ENCODE measurements around the gene TVP23A.

Gene TVP23A

DNA sequence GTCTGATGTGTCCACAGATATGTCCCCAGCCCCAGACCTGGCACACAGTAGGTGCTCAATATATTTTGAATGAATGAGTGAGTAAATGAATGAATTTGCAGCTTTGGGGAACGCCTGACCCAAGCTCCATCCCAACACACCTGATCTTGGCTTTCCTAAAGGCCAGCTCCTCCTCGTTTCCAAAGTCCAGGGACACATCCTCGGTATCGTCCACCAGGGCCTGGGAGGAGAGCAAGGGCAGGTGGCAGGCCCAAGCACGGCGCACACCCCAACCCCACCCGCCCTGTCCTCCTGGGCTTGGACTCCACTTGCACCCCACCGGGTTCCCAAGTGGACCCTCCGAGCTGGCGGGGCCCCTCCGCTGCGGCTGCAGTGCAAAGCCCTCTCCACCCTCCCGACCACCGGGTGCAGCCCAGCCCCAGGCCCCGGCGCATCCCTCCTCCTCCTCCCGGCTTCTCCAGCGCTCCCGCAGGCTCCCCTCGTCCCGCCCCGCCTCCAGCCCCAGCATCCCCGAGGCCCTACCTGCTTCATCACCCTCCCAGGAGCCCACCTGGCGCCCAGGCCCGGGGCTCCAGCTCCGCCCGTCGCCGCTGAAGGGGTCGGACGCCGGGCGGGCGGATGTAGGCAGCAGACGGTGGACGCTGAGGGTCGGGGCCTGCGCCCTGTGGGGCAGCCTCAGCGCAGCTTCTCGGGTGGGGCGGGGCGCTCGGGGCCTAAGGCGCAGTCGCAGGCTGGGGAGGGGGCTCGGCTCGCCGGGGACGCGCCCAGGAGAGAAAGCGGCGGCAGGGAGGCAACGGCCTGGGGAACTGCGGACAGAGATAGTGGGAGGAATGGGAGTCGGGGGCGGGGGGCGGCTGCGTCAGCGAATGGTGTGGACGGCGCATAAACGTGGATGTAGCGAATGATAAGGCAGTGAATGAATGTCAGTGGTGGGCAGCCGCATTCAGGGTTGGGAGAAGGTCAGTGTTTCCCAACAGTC is at the start of gene TVP23A:
Gene TVP23A, minus strand, starts transcription at position 832 of the 979 bp plus-strand sequence. Its CDS starts 301 bp downstream, at position 531.
- DNase-seq: no peak

DNA sequence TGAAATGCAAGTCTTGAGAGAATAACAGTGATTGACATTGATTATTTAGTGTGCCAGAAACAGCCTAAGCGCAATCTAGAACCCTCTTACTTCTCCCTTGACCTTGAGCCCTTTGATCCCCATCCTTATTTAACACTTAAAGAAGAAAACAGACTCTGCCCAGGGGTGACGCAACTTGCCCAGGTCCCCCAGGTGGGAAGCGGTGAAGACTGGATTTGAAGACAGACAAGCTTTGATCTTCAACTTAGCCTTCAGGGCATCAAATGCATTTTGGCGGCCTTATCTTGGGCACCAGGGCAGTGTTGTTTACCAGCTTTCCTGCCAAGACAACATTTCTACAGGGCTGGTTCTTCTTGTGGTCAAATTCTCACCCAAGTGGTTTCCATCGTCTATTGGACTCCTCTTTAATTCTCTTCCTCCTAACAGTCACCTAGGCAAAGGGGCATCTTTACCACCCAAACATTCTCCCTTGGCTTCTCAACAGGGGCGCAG is 49.6 kb upstream of the TVP23A start:
- DNase-seq: no peak

DNA sequence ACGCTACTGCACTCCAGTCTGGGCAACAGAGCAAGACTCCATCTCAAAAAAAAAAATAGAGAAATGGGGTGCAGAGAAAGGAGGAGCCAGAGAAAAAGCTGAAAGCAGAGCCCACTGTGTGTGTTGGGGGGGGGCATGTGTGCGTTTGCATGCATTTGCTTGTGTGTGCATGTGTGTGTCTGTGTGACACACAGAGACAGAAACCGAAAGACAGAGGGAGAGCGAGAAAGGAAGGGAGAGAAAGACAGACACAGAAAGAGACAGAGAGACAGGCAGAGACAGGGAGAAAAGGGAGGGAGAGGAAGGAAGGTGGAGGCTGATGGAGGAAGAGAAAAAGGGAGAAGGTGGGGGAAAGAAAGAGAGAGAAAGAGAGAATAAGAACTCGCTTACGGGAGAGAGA is 48.6 kb upstream of the TVP23A start:
- no peak for DNase-seq

DNA sequence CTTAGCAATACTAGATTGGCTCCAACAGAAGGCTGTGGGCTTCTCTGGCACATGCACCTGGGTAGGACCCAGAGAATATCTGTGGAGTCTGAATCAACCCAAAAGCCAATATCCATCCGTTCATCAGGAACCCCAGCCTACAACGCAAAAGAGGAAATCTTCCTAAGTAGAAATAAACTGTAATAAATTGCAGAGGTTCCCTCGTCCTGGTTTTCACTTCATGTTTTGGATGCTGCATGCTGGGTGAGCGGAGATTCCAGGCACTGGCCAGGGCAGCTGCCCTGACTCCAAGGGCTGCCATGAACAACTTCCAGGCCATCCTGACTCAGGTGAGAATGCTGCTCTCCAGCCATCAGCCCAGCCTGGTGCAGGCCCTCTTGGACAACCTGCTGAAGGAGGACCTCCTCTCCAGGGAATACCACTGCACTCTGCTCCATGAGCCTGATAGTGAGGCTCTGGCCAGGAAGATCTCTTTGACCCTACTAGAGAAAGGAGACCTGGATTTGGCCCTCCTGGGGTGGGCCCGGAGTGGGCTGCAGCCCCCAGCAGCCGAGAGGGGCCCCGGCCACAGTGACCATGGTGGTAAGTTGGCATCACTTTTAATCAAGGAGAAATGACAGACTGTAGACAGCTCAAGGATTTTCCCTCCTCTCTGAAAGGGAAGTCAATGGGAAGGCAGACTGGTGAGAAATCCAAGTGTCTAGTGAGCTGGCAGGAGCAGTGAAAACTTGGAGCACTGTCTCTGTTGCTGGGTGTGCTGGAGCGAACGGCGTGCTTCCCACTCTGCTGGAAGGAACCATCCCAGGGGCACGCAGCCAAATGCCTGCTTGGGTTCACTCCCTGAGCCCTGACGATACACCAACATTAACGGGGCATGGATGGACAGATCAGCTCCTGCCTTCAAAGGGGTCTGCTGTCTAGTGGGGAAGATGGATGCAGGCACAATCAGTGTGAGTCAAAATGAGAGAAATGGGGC is 47.7 kb upstream of the TVP23A start:
- DNase-seq: no peak

DNA sequence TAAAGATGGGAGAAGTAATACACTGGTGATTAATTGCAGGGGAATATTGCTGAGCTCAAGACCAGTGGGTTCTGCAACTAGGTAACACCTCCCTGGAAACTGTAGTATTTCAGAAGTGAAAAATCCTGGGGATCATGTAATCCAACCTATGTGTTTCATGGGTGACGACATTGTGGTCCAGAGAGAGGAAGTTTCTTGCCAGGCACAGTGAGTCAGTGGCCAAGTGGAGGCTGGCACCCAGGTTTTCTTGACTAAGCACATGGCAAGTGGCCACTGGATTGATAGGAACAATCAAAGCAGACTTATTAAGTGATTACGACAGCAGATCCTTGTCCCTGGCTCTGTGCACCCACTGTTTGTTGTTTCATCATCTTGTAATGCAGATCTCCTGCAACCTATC is 43.8 kb upstream of the TVP23A start:
- no peak for DNase-seq

DNA sequence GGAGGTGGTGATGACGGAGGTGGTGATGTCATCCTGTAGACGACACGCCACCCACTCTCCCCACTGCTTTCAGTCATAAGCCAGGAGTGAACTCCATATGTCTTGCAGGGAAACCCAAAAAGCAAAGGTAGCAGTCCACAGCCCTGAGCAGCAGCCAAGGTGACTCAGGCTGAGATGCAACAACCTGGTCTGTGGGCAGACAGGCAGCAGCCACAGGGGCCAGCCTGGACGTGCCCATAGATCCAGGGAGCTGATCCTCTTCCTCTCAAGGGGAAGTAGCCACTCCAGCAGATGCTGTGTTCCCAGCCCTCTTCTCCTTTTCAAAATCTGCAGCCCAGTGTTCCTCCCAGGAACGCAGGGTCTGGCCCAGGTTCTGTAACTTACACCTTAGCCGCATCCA is 41.1 kb upstream of the TVP23A start:
- no peak for DNase-seq

DNA sequence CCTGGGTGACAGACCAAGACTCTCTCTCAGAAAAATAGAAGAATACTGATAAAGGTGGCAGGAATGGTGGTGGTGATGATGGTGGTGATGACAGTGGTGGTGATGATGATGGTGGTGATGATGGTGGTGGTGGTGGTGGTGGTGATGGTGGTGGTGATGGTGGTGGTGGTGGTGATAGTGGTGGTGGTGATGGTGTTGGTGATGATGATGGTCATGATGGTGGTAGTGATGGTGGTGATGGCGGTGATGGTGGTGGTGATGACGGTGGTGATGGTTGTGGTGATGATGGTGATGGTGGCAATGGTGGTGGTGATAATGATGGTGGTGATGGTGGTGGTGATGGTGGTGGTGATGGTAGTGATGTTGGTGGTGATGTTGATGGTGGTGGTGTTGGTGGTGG is 40.4 kb upstream of the TVP23A start:
- no peak for DNase-seq

DNA sequence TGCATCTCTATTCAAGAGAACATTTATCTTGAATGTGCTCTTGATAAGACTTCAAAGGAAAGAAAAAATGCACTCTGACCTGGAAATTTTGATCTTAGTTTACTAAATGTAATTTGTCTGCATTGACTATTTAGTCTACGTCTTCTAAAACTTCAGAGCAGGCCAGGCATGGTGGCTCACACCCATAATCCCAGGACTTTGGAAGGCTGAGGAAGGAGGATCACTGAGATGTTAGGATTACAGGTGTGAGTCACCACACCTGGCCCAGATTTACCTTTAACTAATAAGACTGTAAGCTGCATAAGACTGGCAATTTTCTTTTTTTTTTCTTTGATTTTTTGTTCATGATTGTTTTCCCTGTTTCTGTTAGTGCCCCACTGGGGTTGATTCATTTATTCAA is 39.6 kb upstream of the TVP23A start:
- no peak for DNase-seq

DNA sequence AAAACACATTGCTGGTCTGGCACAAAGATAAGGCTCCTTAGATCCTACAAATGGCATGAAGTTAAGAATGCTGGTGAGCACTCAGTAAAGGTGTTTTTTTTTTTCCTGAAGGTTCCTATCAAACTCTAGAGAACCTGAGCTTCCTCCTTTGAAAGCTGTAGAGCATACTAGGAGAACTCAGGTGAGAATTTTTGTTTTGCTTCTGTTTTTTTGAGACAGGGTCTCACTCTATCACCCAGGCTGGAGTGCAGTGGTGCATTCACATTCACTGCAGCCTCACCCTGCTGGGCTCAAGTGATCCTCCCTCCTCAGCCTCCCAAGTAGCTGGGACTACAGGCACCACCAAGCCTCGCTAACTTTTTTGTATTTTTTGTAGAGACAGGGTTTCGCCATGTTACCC is 37.4 kb upstream of the TVP23A start:
- DNase-seq: no peak

DNA sequence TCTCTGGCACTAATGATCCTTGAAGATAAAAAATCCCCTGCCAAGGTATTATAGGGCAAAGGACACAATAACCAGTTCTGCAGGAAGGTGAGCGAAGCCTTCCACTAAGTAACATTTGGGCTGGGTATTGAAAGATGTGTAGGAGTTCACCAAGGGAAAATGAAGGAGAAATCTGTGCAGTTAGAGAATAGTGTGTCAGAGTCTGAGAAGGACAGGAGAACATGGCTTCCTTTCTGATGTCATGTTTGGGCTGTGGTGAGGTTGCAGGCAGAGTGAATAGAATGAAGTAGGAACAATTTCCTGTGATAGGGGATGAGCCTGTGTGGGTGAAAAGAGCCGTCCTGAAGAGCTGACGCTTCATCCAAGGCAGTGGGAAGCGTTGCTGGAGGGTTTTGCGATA is 34.4 kb upstream of the TVP23A start:
- no peak for DNase-seq

DNA sequence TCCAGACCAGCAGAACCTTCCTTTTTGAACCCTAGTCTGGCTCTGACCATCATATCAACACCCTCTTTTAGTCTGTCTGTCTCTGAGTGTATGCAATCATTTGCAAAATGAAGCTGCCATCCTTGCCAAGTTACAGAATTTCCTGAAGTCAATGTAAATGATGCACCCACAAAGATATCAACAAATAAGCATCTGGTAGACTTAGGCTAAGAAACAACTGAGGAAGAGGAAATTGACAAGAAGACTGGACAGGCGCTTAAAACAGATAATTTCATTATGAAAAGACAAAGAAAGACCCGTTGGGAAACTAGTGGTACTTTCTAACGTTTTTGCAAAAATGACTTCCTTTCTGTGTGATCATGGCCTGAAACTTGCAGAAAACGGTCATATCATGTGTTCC is 33.7 kb upstream of the TVP23A start:
- no peak for DNase-seq

DNA sequence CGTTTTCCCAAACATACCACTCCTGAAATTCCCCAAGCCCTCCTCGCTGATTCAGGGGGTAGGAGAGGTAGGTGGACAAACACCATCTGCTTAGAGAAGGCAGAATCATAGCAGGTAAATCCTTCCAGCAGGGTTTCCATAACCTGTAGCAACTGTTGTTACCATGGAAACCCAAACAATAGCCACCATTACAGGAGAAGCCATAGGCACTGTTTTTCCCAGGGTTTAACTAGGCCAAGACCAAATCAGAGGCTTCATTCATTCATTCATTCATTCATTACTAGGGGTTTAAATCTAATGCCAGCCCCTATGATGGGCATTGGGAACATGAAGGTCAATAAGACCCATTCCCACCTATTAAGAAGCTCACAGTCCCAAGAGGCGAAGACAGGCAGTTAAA is 32.9 kb upstream of the TVP23A start:
- DNase-seq: peak; percentile 51

DNA sequence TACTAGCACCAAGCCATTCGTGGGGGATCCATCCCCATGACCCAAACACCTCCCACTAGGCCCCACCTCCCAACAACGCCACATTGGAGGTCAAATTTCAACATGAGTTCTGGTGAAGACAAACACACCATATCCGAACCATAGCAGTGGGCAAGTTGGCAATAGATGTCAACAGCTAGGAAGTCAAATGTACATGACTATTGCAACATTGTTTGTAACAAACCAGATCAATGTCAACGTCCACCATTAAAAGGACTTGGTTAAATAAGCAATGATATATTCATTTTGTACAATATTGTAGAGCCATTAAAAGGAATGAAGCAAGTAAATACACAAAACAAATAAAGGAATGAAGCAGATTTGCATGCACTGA is 31.9 kb upstream of the TVP23A start:
- no peak for DNase-seq

DNA sequence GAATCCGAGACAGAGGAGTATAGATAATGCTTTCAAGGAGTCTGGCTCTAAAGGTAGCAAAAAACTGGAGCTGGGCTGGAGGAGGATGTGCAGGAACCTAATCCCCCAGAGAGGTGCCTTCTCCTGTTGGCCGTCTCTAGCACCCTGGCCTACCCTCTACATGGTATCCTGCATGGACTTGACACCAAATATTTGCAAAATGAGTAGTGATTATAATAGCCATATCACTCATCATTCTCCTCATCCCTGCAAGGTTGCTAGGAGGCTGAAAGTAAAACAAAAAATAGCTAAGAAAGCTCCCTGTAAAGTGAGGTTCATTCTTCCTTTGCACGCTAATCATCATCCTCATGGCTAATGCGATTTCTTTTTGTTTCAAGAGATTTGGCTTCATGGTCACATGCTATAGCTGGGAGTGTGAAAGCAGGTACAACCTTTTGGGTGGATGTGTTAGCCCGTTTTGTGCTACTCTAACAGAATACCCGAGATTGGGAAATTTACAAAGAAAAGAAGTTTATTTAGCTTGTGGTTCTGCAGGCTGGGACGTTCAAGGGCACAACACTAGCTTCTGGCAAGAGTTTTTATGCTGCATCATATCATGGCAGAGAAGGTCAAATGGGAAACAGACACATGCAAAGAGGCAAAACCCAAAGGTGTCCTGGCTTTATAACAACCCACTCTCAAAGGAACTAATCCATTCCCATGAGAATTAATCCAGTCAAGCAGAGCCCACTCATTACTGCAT is 31.3 kb upstream of the TVP23A start:
- no peak for DNase-seq

DNA sequence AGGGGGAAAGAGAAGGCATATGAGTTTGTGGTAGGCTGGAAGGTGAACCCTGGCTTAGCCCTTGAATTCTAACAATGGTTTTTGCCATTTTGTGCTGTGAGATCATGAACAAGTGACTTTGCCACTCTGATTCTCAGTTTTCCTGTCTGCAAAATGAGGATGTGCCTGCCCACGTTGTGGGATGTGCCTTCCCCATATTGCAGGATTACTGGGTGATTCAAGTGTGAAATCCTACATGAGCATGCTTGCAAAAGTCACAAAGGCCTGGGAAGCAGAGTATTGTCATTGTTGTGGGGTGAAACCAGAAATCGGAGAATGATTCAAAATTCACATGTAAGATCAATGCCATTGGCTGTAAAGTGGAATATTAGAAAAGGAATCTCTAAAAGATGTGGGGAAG is 28.6 kb upstream of the TVP23A start:
- no peak for DNase-seq

DNA sequence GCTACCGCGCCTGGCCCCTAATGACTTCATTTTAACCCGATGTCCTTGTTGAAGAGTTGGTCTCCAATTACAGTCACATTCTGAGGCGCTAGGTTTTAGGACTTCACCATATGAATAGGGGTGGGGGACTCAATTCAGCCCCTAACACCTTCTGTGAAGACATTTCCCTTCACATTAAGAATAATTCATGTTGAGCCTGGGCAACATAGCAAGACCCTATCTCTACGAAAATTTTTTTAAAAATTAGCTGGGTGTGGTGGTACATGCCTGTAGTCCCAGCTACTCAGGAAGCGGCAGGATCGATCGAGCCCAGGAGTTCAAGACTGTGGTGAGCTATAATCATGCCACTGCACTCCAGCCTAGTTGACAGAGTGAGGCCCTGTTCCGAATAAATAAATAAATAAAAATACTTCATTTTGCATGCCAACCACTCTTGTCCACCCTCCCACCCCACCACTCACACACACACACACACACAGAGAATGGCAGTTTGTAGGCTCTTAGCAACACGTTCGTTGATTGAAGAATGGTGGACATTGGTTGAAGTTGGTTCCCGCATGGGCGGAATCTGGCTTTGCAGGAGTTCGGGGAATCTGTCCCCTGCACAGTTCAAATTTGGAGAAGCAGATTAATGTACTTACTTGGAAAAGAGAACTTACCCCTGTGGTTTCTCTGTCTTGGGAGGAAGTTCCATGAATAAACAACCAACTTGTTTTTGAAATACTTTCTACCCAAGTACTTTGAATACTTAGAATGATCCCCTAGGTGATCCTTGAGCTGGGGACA is 27.8 kb upstream of the TVP23A start:
- DNase-seq: no peak

DNA sequence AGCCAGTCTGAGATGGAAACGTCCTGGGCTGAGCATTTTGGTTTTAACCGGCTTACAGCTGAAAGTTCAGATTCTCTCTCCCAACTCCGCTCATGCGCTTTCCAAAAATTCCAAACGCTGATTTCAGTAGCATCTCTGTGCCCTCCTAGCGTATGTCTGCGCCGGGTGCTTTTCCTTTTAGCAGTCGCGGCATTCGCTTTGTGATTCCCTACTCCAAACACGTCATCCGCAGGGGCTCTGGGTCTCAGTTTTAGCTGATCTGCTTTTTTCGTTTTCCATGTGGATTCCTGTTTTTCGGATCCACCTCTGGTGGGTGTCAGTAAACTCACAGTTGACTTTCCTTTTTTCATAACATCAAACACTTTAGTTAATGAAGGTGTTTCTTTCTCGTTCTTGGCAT is 22.1 kb upstream of the TVP23A start:
- no peak for DNase-seq

DNA sequence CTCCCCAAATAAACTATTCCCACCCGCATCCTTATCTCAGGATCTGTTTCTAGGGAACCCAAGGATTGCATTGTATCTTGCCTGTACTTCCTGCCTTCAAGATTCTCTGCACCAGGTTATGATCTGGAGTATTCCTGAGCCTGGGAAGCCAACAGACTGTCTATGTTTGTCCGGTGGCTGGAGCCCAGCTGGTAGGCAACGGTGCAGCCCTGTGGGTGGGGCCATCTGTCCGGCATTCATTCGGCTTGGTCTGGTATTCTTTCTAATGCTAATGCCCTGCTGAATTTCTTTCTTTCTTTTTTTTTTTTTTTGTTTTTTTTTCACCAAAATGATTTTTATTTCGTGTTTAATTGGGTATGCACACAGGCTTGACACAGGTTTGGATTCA is 20.7 kb upstream of the TVP23A start:
- DNase-seq: no peak

DNA sequence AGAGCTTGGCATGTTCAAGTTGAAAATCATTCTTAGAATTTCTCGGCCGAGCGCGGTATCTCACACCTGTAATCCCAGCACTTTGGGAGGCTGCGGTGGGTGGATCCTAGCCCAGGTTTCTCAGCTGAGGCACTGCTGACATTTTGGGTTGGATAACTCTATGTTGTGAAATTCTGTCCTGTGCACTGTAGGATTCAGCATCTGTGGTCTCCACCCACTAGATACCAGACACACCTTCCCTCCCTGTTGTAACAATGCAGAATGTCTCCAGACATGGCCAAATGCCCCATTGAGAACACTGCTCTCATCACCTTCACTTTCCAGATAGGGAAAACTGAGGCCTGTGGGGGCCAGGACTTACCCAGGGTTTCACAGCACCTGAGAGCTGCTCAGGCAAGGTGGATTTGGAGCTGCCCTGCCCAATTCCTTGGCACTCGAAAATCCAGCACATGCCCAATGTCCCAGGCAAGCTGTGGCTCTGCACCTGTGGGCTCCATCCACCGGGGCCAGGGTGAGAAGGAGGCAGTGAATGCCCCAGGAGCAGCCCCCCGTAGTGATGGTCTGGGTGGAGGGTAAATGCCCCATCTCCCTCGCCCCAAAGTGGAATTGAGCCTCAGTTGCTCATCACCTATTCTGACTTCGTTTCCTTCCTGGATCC is 20.2 kb upstream of the TVP23A start:
- DNase-seq: no peak

DNA sequence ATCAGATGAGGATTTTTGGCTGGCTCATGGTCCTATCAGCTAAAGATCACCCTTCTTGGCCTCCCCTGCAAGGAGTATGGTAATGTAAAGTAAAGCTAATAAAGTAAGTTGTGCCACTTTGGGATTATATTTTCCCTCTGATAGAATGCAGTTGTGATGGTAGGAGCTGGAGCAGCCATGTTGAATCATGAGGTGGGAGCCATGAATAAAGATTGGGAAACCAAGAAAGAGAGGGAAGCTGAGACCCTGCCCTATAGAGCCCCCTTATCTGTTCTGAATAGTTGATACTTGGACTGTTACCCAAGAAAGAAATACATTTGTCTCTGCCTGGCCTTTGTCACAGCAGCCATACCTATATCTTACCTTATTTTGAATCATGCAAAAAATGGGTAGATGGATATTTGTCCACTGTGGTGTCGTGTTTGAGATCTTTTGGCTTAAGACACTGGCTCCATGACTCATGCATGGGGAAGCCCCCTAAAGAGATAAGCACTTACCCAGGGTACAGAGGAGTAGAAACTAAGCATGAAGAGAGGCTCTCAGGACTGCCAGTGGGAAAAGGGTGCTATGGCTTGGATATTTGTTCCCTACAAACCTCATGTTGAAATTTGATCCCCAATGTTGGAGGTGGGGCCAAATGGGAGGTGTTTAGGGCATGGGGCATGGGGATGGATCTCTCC is 17.7 kb upstream of the TVP23A start:
- DNase-seq: no peak

Data from DMS53 (cell line).